Right atrium auricular region (tissue), 2 donors: ENCODE data around the gene GRM1. TPM values are rescaled to one million over a fixed set of nuclear protein-coding genes. Genes with fewer than 3 reads are reported as not detected.

Experiments used
- DNase-seq: peaks from one replicate; pipeline ENCODE4 v3.0.0-alpha.2; 2019; ENCODE audit warnings: low spot score
- H3K27ac ChIP-seq, 2 donors: fragments of 200-600 bp; sonication (generic); 1 replicate in 1 of 2; 2 replicates in 1 of 2; pipeline ENCODE4 v1.5.1; 2016 to 2019
- H3K27me3 ChIP-seq, 2 donors: fragments of 200-600 bp; sonication (generic); one replicate each; pipeline versions ENCODE4 v1.5.1 to v1.6.0; 2017 to 2019
- H3K36me3 ChIP-seq: fragments of 200-600 bp; sonication (generic); one replicate; pipeline ENCODE4 v1.5.1; 2016
- H3K4me1 ChIP-seq, 2 donors: fragments of 200-600 bp; sonication (generic); one replicate each; pipeline versions ENCODE4 v1.5.1 to v1.6.0; 2017 to 2019
- H3K4me3 ChIP-seq, 2 donors: fragments of 200-600 bp; sonication (generic); 1 replicate in 1 of 2; 2 replicates in 1 of 2; pipeline ENCODE4 v1.5.1; 2017 to 2019; ENCODE audit warnings: mild to moderate bottlenecking in 1 of 2, moderate library complexity in 1 of 2
- H3K9me3 ChIP-seq, 2 donors: fragments of 200-600 bp; sonication (generic); one replicate each; pipeline ENCODE4 v1.5.1; 2019
- total RNA-seq, 2 donors: library from RNA; depleted of rRNA; stranded (reverse); fragments of >200 nt; gene quantifications; one replicate each; pipeline ENCODE4 v1.1.0, GENCODE V29; 2016
- TF ChIP-seq, protein P1 (sequence below), 2 donors: fragments of 200-600 bp; sonication (generic); IDR thresholded peaks; one replicate each; pipeline ENCODE4 v1.5.1; 2019; ENCODE audit warnings: antibody characterized with exemption in 2 of 2

The GRM1 gene
- total RNA-seq, 2 donors from 2014 or later, result 0.07 to 0.08 TPM

DNA sequence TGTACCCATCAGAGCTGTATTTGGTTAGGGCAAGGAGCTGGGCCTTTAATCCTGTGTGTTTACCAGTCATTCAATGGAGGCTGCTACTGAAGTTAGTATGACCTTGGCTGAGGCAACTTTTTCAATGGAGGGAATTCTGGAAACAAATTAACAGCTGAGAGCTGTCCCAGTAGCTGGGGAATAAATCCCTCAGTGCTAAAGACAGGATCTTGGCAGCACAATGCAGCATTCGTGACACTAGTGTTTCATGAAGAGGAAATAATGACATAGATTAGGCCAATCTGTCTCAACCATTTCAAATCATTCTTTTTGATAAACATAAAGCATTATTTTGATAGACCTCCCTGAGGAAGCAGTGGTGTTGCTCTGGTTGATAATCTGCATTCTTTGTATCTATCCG, 42.9 kb downstream of the GRM1 start:
- no peaks in the 10 kb centered on the region for H3K27me3 ChIP-seq
- no peaks in the 10 kb centered on the region for H3K9me3 ChIP-seq
- H3K4me3 ChIP-seq, result no peak overlapping the region
- no peaks in the 10 kb centered on the region for H3K4me1 ChIP-seq
- no peak overlapping the region for H3K27ac ChIP-seq
- DNase-seq, result no peak
- TF ChIP-seq, protein P1, sequence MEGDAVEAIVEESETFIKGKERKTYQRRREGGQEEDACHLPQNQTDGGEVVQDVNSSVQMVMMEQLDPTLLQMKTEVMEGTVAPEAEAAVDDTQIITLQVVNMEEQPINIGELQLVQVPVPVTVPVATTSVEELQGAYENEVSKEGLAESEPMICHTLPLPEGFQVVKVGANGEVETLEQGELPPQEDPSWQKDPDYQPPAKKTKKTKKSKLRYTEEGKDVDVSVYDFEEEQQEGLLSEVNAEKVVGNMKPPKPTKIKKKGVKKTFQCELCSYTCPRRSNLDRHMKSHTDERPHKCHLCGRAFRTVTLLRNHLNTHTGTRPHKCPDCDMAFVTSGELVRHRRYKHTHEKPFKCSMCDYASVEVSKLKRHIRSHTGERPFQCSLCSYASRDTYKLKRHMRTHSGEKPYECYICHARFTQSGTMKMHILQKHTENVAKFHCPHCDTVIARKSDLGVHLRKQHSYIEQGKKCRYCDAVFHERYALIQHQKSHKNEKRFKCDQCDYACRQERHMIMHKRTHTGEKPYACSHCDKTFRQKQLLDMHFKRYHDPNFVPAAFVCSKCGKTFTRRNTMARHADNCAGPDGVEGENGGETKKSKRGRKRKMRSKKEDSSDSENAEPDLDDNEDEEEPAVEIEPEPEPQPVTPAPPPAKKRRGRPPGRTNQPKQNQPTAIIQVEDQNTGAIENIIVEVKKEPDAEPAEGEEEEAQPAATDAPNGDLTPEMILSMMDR (IDR thresholded peaks at IDR 0.05), result no peak
- no peaks in the 10 kb centered on the region for H3K36me3 ChIP-seq

DNA sequence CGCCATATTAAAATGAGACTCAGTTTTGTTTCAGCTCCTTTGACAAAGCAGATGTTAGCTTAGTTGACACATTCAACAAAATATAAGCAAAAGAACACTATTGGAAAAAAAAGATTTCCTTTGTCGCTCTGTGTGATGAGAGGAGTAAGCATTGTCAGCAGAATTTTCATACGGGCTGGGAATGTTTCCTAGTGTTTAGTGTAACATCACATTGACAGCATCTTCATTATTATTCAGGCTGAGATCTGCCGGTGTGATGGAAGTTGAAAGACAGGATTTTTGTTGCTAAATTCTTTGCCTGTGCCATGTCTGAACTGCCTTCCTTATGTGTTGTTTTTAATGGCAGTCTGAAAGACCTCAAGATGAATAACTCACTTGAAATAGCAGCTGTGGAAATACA, 49.1 kb downstream of the GRM1 start:
- Histone ChIP-seq H3K4me3 (no peak overlapping the region), H3K27me3 (no peaks in the 10 kb centered on the region), H3K4me1 (no peaks in the 10 kb centered on the region), H3K27ac (no peak overlapping the region), H3K36me3 (no peaks in the 10 kb centered on the region), H3K9me3 (no peaks in the 10 kb centered on the region)
- DNase-seq, result no peak
- TF ChIP-seq, protein P1 (IDR thresholded peaks at IDR 0.05), result no peak

DNA sequence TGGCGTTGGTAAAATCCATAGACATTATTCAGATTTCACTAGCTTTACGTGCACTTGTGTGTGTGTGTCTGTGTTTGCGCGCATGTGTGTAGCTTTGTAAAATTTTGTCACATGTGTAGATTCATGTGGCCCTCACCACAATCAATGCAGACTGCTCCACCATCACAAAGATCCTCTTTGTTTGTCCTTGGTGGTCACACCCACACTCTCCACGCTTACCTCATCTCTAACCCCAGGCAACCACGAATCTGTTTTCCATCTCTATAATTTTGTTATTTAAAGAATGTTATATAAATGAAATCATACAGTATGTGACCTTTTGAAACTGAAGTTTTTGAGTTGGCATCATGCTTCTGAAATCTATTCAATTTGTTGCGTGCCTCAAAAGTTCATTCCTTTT, 58.5 kb downstream of the GRM1 start:
- Histone ChIP-seq H3K36me3 (no peaks in the 10 kb centered on the region), H3K27ac (no peak overlapping the region), H3K4me3 (no peak overlapping the region), H3K4me1 (no peaks in the 10 kb centered on the region), H3K9me3 (no peaks in the 10 kb centered on the region), H3K27me3 (no peaks in the 10 kb centered on the region)
- no peak for DNase-seq
- TF ChIP-seq, protein P1 (IDR thresholded peaks at IDR 0.05), result no peak

DNA sequence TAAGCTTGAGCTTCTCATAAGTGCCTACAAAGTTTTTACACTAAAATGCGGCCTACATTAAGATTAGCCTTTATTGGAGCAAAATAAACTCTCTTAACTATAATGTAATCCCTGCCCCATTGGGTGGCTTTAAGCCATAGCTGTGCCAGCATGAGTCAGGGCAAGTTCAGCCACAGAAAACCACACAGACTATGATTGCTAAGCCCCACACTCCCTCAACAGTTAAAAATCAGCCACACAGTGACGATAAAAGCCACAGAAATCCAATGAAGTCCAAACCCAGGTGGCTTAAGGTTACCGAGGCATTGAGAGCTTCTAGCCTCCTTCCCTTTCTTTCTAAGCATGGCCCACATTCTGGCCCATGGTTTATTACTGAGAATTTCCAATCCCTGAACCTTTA, 61.6 kb downstream of the GRM1 start:
- H3K27ac ChIP-seq, result no peak overlapping the region
- no peaks in the 10 kb centered on the region for H3K4me1 ChIP-seq
- TF ChIP-seq, protein P1 (IDR thresholded peaks at IDR 0.05), result no peak
- no peak overlapping the region for H3K4me3 ChIP-seq
- no peak for DNase-seq
- H3K27me3 ChIP-seq, result no peaks in the 10 kb centered on the region
- no peaks in the 10 kb centered on the region for H3K9me3 ChIP-seq
- no peaks in the 10 kb centered on the region for H3K36me3 ChIP-seq

DNA sequence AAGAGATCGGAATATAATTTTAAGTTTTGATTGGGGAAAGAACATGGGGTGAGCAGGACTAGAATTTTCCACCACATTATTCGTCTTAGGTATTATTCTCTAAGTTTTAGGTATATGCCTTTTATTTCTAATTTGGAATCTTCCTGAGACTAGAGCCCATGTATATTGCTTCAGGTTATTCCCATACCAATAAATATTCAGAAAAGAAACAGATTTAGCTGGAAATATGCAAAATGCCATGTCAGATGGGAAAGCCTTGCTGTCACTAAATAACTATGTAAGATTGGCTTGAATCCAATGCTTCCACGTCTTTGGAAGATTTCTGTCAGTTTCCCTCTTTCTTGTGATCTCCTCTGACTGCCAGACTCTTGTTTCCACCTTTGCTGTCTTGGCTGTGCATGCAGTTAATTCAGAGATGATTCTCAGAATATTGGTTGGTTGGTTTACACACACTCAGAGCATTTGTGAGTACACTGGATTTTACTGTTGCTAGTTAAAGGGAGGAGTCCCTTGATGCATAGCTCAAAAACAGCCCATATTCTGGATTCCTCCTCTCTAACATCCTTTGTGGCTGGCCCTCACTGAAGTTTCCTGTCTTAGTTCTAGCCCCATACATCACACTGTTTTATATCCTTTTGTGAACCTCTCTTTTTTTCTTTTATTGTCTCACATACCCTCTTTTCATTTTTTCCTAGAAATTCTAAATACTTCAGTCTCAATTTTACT, 64.3 kb downstream of the GRM1 start:
- Histone ChIP-seq H3K27me3 (no peaks in the 10 kb centered on the region), H3K36me3 (no peaks in the 10 kb centered on the region), H3K4me1 (no peaks in the 10 kb centered on the region), H3K9me3 (no peaks in the 10 kb centered on the region), H3K4me3 (no peak overlapping the region), H3K27ac (no peak overlapping the region)
- TF ChIP-seq, protein P1 (IDR thresholded peaks at IDR 0.05), result no peak
- DNase-seq, result no peak

DNA sequence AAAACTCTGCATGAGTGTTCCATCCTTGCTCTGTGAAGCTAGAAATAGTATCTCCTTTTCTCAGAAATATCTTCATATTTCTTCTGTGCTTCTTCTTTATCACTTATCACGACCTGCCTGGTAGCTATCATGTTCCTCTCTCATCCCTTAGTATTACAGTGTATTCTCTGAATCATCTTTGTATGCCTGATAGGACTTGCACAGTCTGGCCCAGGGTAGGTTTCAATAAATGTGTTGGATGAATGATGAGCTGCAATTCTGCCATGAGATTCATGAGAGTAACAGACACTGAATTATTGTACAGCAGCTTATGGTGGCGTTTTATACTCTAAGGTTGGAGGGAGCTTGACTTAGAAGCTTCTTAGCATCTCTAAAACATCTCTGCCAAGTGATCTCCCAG, 66.6 kb downstream of the GRM1 start:
- no peak overlapping the region for H3K27ac ChIP-seq
- no peaks in the 10 kb centered on the region for H3K9me3 ChIP-seq
- H3K36me3 ChIP-seq, result no peaks in the 10 kb centered on the region
- no peaks in the 10 kb centered on the region for H3K4me1 ChIP-seq
- TF ChIP-seq, protein P1 (IDR thresholded peaks at IDR 0.05), result no peak
- no peak for DNase-seq
- no peaks in the 10 kb centered on the region for H3K27me3 ChIP-seq
- no peak overlapping the region for H3K4me3 ChIP-seq
